ENCODE data around the gene NUP205. TPM values are rescaled to one million over a fixed set of nuclear protein-coding genes. Genes with fewer than 3 reads are reported as not detected.

The NUP205 gene
- total and polyA plus RNA-seq, 12 donors: 22.3 to 48.1 (median 35.4) TPM

DNA sequence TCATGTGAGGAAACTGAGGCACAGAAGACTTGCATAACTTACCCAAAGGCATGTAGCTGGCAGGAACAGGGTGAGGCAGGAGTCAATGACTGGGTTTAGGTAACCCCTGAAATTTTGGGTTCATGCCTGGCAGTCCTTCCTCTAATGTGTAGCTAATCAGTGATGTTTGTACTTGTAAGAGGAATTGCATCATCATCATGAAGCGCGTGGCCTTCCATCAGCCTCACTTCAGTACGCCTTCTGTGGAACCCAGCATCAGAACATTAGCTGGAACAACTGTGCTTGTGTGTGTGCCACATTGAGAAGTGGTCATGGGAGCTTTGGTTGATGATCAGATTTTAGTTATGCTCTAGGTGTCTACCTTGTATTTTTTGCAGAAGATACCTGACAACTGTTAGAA, 86.4 kb downstream of the NUP205 start:
- intact Hi-C loops (cut with DNase I): loop anchor here (5.0 to 10.0 kb wide), 2 partner anchors 359 to 362 kb away; no protein-coding TSS in a partner anchor
- WGBS, 4 donors: 73 to 80% (median 74%) methylated on average over 3 of the region's 3 CpGs
- no peak overlapping the region for H3K27ac ChIP-seq

DNA sequence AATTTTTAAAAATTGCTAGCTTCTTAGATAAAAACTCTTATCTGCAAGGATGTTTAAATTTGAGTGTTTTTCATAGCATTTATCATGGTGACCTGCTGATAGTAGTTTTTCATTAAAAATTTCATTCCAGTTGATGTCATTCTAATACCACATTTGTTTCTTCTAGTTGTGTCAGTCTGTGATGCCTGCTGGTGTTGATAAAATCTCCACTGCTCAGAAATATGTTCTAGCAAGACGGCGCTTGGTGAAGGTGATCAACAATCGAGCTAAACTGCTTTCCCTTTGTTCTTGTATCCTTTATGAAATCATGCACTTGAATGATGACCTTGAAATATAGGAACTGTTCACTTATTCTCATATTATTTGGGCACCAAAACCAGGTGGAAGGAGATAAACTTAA, 87.0 kb downstream of the NUP205 start:
- Histone ChIP-seq H3K27me3 (no peaks in the 10 kb centered on the region), H3K4me1 (replicated peaks in 1 of 2) (no peaks in the 10 kb centered on the region), H3K9me3 (replicated peaks in 1 of 3) (no peaks in the 10 kb centered on the region), H3K36me3 (replicated peaks in 1 of 2) (peaks cover 0 to 32% of the 10 kb centered on the region in 2 donors), H3K27ac (no peak overlapping the region), H3K4me3 (no peak overlapping the region)
- TF ChIP-seq POLR2A (IDR thresholded peaks at IDR 0.05): no peak
- TF ChIP-seq, protein P1, sequence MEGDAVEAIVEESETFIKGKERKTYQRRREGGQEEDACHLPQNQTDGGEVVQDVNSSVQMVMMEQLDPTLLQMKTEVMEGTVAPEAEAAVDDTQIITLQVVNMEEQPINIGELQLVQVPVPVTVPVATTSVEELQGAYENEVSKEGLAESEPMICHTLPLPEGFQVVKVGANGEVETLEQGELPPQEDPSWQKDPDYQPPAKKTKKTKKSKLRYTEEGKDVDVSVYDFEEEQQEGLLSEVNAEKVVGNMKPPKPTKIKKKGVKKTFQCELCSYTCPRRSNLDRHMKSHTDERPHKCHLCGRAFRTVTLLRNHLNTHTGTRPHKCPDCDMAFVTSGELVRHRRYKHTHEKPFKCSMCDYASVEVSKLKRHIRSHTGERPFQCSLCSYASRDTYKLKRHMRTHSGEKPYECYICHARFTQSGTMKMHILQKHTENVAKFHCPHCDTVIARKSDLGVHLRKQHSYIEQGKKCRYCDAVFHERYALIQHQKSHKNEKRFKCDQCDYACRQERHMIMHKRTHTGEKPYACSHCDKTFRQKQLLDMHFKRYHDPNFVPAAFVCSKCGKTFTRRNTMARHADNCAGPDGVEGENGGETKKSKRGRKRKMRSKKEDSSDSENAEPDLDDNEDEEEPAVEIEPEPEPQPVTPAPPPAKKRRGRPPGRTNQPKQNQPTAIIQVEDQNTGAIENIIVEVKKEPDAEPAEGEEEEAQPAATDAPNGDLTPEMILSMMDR (IDR thresholded peaks at IDR 0.05): no peak
- intact Hi-C loops (cut with DNase I): loop anchor here (5.0 to 10.0 kb wide), 2 partner anchors 360 to 362 kb away; no protein-coding TSS in a partner anchor
- 63 to 67% (median 65%) methylated on average over 3 of the region's 3 CpGs for WGBS, 4 donors
- no peak for DNase-seq

More for the DNA sequence above, 86.4 kb downstream of the NUP205 start:
- H3K9me3 ChIP-seq (replicated peaks in 1 of 3): no peaks in the 10 kb centered on the region
- DNase-seq: peak in 1 of 7 donors; percentile 19
- H3K27me3 ChIP-seq: no peaks in the 10 kb centered on the region
- H3K4me3 ChIP-seq: no peak overlapping the region
- TF ChIP-seq, protein P1 (IDR thresholded peaks at IDR 0.05): no peak
- TF ChIP-seq POLR2A (IDR thresholded peaks at IDR 0.05): no peak
- H3K4me1 ChIP-seq (replicated peaks in 1 of 2): no peaks in the 10 kb centered on the region
- H3K36me3 ChIP-seq (replicated peaks in 1 of 2): peaks cover 0 to 36% of the 10 kb centered on the region in 2 donors

DNA sequence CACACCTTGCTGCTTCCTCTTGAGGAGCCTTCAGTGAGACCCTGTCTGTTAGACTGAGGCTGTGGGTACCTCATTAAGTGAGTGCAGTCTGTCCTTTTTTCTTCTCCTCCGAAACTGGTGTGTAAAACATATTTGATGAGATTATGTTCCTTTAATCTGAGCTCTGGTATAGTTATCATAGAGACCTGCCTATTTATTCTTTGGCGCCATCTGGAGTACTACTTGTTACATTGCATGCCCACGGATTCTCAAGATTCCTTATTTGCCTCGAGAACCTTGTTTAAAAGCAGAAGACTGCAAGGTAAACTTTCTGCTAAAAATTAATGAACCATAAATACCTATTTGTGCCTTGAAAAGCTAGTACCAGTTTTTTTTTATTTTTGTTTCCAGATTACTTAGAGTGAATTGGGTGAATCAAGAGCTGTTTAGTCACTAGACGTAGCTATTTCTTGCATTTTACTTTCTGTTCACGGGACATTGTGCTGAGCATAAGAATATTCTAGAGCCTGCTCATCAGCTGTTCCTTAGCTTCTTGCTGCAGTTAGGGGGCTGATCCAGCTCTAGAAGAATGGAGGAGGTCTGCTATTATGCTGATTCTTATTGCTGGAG, 87.7 kb downstream of the NUP205 start:
- intact Hi-C loops (cut with DNase I): loop anchor here in 1 of 2 donors (10.0 kb wide), 1 partner anchor 361 kb away; no protein-coding TSS in a partner anchor
- H3K9me3 ChIP-seq (replicated peaks in 1 of 3): no peaks in the 10 kb centered on the region
- peaks cover 0 to 26% of the 10 kb centered on the region in 2 donors for H3K36me3 ChIP-seq (replicated peaks in 1 of 2)
- H3K4me3 ChIP-seq: no peak overlapping the region
- no peaks in the 10 kb centered on the region for H3K4me1 ChIP-seq (replicated peaks in 1 of 2)
- WGBS, 4 donors: 39 to 46% (median 42%) methylated on average over 6 of the region's 6 CpGs
- TF ChIP-seq, protein P1 (IDR thresholded peaks at IDR 0.05): peak; percentile 64 to 80 (median 70)
- no peak for TF ChIP-seq POLR2A (IDR thresholded peaks at IDR 0.05)
- H3K27me3 ChIP-seq: no peaks in the 10 kb centered on the region
- DNase-seq: peak in 2 of 7 donors; percentile 43 to 48
- H3K27ac ChIP-seq: no peak overlapping the region

DNA sequence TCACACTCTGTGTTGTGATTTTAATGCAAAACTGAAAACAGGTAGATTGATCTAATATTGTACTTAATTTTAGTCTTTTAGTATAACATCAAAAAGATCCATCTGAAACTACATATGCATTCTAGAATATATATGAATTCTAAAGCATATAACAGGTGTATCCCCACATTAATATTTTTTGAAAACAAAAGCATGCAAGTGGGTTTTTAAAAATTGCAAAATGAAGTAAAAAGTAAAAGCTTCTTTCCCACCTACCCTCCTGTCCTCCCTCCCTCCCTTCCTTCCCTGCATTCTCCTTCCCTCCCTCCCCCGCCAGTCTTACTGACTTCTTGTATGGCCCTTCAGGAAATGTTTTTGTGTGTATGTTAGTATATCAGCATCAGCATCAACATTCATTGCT, 90.0 kb downstream of the NUP205 start:
- Histone ChIP-seq H3K9me3 (replicated peaks in 1 of 3) (no peaks in the 10 kb centered on the region), H3K27ac (no peak overlapping the region), H3K27me3 (no peaks in the 10 kb centered on the region), H3K36me3 (replicated peaks in 1 of 2) (peaks cover 0 to 25% of the 10 kb centered on the region in 2 donors), H3K4me3 (no peak overlapping the region), H3K4me1 (replicated peaks in 1 of 2) (no peaks in the 10 kb centered on the region)
- 74 to 97% (median 89%) methylated on average over 1 of the region's 1 CpG for WGBS, 4 donors
- TF ChIP-seq, protein P1 (IDR thresholded peaks at IDR 0.05): no peak
- TF ChIP-seq POLR2A (IDR thresholded peaks at IDR 0.05): no peak
- no peak for DNase-seq
- intact Hi-C loops (cut with DNase I): loop anchor here in 1 of 2 donors (10.0 kb wide), 1 partner anchor 363 kb away; no protein-coding TSS in a partner anchor

Data from adrenal gland (tissue), 12 donors.